Activated T-cell treated with anti-CD3 and anti-CD28 coated beads, Interleukin-2, amount 50 U/mL, for 48 hours (primary cell): Measurements from ENCODE around the gene TRPV3.
"Not testable (repeated sequence)": the region's sequence is repeated elsewhere in the genome, so short reads cannot be mapped to it uniquely, and the experiment has no call there.

Experiments used
- DNase-seq, 2 experiments: peaks; one replicate each; pipeline ENCODE4 v3.0.0-alpha.2; 2020

TRPV3 gene

DNA sequence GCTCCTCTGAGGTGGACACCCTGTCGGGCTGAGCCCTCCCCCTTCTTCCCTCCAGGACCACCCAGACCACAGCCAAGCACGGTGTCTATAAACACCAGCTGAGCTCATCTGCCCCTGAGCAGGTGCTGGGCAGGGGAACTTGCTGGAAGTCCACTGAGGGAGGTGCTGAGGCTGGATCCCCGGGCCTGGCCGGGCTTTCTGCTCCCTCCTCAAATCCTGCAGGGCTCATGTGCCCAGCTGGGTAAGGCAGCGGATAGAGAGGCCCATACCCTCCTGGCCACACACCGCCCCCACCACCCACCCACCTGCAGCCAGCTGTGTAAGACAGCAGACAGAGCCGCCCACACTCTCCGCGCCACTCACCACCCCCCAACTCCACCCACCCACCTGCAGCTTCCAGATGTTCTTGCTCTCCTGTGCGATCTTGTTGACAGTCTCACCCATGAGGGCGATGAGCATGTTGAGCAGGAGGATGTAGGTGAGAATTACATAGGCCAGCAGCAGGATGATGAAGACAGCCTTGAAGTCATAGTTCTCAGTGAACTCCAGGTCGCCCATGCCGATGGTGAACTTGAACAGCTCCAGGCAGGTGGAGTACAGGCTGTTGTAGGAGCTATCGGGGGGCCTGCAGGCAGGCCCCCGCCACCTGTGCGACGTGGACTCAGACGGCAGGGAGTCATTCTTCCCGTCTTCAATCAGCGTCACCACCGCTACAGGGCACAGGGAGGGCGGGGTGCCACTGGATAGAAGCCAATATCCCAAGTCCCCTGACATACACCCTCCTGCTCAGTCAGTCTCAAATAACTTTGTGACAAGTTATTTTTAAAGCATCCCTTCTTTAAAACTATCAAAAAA is 15.9 kb upstream of the TRPV3 start:
- DNase-seq = no peak

DNA sequence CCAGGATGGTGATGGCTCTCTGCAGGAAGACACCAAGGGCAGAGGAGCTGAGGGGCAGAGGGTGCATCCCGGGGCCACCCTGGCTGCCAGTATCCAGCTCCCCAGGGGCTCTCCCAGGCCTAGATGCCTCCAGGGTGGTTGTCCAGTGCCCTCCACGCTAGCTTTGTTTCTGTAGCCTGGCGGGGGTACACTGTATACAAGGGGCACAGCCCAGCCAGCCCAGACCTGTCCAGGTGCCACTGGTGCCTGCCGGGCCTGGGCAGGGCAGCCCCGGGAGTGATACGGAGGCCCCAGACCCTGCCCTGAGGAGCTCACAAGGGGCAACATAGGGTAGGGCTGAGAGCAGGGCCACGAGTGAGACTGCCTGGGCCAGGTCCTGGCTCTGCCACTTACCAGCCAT is 14.6 kb upstream of the TRPV3 start:
- no peak for DNase-seq

DNA sequence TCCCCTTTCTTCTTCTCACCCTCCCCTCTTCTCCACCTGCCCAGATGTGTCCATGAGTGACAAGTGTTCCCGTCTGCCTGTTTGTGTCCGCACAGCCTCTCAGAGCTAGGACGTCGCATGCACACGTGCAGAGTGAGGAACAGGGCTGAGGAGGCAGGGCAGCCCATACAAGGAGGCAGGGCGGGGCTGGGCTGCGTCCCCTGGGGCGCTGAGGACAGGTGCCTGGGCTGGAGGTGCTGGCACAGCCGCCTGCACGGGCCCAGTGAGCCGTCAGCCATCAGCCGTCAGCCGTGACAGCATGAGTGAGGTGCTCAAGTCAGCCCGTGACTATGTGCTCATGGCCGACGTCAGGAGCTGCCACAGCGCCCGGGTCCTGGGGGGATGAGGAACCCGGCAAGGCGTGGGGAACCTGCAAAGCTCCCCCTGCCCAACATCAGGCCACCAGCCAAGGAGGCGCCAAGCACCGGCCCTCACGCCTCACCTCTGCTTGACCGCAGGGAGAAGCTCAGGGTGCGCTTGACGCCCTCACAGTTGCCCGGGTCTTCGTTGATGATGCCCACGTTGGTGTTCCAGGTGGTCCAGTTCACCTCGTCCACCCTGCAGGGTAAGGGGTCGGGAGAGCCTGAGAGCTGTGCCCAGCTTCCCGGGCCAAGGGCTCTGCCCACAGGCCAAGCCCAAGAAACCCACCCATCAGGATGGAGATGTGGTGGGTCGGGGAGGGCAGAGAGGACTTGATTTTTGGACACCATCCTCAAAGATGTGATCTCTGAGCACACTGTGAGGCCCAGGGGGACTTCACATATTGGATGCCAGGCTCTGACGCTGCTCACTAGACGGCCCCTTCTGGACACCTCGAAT is 13.7 kb upstream of the TRPV3 start:
- no peak for DNase-seq

DNA sequence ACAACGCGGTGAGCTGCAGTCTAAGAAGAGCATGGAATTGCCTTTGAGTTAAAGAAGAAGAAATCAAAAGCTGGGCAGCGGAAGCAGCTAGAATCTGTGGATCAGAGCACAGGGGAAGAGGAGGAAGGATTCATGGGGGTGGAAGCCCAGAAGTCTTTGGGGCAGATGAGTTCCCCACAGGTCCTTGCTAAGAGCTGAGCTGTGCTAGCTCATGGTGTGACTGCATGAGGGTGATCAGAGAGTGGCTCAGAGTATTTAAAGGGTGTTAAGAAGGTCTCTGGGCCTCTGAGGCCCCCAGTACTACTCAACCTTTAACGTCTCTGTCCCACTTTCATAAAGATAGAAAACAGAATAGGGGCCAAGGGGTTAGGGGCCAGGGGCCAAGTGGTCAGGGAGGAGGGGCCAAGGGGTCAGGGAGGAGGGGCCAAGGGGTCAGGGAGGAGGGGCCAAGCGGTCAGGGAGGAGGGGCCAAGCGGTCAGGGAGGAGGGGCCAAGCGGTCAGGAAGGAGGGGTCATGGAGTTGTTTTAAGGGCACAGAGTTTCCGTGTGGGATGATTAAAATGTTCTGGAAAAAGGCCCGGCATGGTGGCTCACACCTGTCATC is 12.0 kb upstream of the TRPV3 start:
- no peak for DNase-seq

DNA sequence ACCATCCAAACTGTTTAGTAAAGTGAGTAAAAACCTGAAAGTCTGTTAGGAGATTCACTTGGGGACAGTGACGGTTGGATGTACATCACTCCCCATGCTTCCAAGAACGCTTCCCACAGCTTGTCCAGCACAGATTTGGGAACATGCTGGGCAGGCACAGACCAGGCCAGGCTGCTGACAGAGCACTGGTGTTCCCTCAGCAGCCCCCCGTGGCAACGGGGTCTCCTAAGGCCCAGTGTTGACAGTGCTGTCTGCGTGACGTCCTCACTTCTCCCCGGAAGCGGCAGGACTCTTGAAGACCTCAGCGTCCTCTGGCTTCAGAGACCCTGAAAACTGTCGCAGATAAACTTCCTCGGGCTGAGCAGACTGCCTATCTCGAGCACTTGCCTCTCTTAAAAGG is 8.9 kb upstream of the TRPV3 start:
- DNase-seq = no peak

DNA sequence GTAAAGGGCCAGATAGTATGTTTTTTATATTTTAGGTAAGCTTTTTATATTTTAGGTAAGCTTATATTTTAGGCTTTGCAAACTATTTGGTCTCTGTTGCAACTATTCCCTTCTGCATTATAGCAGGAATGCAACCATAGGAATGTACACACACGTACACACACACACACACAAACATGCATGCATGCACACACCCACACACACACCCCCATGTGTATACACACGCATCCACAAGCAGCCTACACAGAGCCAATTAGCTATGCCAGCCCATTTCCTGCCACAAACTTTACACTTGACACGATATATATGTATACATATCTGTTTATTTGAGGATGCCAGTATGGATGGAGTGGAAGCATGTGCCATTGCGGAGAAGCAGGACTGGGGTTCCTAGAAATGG is 7.5 kb upstream of the TRPV3 start:
- no peak for DNase-seq

DNA sequence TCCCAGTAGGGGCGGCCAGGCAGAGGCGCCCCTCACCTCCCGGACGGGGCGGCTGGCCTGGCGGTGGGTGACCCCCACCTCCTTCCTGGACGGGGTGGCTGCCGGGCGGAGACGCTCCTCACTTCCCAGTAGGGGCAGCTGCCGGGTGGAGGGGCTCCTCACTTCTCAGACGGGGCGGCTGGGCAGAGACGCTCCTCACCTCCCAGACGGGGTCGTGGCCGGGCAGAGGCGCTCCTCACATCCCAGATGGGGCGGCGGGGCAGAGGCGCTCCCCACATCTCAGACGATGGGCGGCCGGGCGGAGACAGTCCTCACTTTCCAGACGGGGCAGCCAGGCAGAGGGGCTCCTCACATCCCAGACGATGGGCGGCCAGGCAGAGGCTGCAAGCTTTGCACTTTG is 6.6 kb upstream of the TRPV3 start:
- DNase-seq = not testable (repeated sequence)

DNA sequence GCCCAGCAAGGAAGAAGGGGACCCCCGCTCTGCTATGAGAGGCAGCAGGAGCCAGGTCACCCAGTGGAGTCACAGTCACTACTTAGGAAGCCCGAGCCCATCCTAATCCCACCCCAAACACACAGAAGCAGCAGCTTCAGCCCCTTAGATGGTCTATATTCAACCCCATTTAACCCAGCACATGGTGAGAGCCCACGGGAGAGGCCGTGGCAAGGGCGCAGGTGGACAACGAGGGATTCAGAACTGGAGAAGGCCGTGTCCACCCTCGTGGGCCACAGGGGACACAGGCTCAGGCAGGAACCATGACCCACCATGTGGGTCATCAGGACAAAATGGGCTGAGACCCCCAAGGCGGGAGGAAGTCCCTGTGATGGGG is 1.6 kb upstream of the TRPV3 start:
- DNase-seq = no peak

DNA sequence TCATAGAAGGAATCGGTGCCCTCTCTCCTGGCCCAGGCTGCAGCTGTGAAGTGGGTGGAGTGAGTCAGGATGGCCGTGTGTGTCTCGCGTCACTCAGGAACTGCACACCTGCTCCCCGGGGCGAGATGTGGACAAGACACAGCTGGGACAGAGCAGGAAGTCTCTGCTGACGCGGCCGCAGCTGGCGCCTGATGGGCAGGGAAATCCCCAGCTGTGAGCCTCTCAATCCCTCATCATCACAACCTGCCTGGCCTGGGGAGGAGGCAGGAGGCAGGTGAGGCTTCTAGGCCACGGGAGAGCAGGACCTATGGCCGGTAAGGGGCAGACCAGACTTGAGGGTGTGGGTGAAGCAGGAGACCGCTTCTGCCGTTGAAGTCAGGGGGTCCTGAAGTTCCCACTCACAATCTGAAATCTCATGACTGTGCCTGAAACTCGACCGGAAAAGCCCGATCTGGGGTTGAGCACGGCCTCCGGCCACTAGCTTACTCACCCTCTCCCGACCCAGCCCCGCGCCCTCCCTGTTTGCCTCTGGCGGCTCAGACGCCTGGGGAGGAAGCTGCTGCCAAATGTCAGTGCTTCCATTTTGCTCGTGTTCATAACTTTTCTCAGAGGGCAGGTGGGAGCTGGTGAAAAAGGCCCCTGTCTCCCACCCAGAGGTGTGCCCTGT is 1.1 kb upstream of the TRPV3 start:
- peak; percentile 62 to 76 for DNase-seq

DNA sequence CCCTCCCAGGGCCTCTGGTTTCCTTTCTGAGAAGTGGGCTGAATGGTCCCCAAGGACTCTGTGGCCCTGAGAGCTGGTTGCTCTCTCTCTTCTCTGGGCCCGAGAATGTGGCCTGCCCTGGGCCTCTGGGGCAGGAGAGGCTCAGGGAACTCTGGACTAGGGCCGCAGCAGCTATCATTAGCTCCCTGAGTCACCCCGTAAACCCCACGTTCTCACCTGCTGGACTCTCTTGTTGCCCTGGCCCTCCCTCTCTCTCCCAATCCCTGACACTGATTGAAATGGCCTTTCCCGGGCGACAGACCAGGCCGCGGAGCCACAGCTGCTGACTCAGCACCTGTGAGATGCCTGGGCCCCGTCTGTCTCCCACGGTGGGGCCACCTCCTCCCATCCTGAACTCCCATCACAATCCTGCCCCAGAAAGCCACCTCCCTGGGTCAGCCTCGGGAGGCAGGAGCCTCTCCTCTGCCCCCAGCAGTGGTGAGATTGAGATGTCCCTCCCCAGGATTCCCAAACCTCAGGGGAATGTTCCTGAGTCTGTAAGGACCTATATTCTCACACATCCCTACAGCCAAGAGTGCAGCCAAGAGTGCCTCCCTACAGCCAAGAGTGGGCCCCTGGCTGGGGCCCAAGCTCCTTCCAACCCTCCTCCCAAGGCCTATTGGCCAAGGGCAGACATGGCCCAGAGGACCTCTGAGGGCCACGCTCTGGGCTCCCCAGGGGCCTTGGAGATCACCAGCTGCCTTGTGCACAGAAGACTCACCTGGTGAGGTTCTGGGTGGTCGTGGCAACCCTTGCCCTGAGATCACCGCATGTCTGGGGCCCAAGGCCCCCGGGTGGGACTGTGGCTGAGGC is 470 bp downstream of the TRPV3 start:
- DNase-seq = no peak

DNA sequence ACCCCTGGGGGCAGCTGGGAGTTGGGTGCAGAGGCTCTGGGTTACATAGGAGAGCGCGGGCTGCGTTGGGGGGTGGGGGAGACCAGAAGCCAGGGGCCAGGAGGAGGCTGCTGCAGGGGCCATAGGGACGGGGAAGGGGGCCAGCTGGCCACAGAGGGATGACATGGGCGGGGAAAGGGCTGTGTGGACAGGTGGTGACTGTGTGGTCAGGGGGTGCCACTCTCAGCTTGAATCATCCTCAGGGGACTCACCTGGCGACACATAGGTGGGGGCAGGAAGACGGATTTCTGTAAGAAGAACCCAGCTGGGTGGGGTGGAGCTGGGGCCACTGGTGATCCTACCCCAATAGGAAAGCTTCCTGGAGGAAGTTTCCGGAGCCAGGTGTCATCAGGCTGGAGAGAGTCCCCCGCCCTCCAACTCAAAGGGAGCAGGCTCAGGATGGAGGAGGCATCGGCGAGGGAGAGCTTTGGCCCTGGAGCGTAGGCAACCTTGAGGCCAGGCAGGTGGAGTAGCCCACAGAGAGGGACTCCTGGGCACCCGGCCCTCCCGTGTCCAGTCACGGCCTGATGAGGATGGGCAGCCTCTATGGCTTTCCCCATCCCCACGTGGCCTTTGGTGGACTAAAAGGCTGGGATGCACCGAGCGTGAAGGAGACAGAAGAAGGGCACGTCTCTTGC is 1.2 kb downstream of the TRPV3 start:
- no peak for DNase-seq

DNA sequence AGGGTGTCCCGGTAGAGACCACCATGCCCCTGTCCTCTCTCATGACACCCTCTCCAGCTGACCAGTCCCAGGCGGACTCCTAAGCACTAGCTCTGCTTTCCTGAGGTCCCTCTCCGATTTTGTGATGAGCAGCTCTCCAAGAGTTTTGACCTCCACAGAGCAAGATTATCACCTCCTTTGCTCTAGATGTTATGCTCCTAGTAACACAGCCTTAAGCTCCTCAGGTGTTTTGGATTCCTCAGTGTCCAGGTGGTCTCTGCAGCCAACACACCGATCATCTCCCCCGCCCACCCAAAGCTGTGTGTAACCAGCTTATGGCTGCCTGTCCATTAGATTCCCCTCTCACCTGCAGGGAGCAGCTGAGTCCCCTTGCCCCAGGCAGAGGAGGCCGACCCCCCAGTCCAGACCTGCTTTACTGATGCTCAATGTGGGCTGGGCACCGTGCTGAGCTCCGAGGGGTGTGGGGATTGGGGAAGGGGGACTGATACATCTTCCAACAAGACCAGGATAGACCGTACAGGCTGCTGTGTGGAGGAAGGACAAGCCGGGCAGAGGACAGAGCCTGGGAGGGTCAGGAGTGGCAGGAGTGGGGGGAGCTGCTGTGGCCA is 2.3 kb downstream of the TRPV3 start:
- DNase-seq = no peak

DNA sequence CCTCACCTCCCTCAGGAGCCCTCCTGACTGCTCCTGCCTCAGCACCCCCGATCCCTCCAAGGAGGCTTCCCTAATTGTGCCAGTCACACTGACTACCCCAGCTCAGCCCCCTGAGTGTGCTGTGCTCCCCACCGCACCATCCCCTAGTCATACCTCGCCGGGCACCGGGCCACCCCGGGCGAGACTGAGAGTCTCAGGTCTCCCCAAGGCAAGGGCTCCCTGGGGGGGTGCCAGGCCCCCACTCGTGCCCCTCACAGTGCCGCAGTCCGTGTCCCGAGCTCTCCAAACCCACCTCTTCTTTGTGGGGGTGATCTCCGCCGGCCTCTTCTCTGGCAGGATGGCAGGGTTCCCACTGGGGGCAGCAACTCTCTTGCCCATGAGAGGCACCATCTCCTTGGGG is 3.2 kb downstream of the TRPV3 start:
- no peak for DNase-seq

DNA sequence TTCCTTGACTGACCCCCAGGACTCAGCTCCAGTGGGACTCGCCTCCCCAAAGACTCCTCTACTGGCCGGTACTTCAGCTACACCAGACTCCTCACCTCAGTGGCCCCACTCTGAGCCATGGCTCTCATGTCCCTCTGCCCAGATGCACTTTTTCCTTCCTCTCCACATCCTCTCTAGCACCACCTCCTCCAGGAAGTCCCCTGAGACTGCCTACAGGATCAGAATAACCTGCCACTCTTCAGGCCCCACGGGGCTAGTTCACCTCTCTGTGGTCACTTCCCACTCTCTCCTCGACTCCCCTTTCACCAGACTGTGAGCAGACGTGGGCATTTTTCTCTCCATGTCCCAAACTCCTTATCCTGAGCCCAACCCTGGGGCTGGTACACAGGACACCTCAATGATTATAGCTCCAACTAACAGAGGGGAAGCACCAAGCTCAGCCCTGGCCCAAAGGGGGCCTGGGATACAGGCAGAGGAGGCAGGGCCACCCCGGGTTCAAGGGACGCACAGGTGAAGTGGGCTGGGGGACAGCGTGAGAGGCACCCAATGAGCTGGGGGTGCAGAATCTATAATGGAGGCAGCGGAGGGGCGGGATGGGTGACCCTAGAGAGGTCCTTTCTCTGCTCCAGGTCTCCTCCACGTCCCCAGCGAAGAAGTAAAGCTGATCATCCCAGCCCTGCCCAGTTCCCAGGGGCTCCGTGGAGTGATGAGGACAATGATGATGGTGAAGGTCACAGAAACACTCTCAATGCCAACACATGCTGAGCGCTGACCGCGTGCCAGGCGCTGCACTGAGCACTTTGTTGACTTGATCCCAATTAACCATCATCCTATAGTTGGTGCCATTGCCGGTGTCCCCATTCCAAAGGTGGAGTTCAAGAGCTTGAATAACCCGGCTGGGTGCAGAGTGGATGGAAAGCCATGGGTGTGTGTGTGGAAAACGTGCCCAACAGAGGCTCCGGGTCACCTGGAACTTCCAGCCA is 3.9 kb downstream of the TRPV3 start:
- no peak for DNase-seq

DNA sequence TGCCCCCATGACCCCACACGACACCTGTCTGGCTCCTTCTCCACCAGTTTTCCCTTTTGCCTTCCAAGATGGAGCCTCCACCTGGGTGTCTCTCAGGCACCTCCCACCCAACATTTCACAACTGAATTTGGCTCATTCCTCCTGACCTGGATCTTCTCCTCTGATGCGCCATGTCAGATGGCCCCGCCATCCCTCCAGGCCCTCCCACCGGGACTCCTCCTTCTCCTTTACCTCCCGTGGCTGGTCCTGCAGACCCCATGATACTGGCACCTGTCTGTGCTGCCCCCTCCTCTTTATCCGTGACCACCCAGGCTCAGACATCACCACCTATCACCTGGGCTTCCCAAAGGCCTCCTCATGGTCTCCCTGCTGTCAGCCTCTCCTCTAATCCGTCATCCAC is 4.7 kb downstream of the TRPV3 start:
- no peak for DNase-seq

DNA sequence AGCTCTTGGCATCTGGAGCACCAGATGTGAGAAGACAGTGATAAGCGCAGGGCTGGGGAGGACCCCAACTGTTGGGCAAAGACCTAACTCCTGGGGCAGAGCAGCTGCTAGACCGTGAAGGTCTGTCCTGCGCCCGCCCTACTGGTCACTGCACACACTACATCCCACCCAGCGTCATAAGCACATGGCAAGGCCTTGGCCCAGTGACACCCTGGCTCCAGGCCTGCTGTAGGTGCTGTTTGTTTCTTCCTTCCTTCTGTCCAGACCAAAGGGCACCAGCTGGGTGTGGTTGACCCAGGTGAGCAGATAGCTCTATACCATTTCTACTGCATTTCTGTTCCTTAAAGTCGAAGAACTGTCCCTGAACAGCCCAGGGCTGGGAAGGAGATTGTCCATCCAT is 6.4 kb downstream of the TRPV3 start:
- DNase-seq = no peak

DNA sequence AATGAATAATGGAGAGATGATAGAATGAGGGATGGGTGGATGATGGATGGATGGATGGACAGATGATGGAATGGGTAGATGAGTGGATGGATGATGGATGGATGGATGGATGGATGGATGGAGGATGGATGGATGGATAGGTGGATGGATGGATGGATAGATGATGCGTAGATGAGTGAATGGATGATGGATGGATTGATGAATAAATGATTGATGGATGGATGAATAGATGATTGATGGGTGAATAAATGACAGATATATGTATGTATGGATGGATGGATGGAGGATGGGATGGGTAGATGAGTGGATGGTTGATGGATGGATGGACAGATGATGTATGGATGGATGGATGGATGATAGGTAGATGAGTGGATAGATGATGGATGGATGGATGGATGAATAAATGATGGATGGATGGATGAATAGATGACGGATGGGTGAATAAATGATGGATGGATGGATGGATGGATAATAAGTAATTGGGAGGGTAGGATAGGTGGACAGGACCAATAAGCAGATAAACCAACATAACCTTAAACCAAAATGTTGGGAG is 7.9 kb downstream of the TRPV3 start:
- no peak for DNase-seq

DNA sequence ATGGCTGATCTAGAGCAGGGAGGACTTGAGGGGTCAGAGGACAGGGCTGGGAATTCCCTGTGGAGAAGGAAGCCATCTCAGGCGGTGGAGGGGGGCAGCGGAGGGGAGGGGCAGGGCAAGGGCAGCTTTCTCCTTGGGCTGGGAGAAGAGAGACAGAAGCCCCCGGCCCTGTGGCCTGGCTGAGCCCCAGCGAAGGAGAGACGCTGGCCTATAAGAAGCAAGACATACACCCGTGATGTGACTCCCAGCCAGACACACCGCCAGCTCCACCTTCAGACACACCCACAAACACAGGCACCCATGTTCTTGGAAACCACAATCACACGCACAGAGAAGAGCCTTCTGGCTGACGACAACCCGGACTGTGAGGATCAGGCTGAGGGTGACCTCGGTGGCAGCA is 10.0 kb downstream of the TRPV3 start:
- DNase-seq = no peak

DNA sequence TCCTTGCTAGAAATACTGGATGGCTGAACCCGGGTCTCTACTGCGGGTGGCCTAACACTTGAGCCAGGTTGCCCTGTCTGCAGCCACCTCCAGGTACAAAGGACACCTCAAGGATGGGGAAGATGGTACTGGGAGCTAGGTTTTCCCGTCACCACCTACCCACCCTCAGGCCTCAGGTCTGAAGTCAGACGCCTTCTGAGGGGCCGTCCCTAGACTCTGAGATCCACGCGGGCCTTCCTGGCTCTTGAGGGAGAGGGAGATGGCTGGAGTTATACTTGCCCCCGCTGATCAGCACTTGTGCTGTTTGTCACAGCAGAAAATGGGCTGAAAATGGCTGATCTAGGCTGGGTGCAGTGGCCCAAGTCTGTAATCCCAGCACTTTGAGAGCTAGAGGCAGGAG is 10.6 kb downstream of the TRPV3 start:
- DNase-seq = no peak

DNA sequence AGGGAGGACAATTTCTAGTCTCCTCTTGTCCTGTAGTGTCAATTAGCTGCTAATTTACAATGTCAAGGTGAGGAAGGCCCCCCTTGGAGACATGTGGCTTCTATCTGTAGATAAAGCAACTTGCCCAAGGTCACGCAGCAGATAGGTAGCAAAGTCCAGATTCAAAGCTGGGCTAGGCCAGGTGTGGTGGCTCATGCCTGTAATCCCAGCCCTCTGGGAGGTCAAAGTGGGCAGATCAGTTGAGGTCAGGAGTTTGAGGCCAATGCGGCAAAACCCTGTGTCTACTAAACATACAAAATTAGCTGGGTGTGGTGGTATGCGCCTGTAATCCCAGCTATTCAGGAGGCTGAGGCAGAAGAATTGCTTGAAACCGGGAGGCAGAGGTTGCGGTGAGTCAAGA is 11.1 kb downstream of the TRPV3 start:
- DNase-seq = no peak
